ELF-1 (cell line): ENCODE data around the gene TMED8.
A peak's percentile ranks its signal among the peaks of the same experiment; 100 is the strongest.

Experiments used
- DNase-seq: peaks from one replicate; pipeline ENCODE4 v3.0.0-alpha.2; 2016; ENCODE audit warnings: low read depth, low spot score

TMED8 gene

DNA sequence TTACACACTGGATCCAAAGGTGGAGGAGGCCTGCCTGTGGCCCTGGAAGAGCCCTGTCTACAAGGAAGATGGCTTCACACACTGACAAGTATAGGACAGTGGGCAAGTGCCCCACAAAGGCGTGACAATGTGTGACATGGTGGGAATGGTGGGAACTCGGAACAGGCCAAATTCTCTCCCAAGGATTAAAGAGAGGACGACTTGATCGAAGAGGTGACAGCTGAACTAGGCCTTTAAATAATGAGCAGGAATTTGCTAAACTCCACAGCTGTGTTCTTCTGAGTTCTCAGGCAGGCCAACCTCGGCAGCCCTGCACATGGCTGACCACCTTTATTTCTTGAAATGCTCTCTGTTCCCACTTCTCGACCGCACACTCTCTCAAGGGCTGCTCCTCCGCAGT is 80.0 kb downstream of the TMED8 start:
- no peak for DNase-seq

DNA sequence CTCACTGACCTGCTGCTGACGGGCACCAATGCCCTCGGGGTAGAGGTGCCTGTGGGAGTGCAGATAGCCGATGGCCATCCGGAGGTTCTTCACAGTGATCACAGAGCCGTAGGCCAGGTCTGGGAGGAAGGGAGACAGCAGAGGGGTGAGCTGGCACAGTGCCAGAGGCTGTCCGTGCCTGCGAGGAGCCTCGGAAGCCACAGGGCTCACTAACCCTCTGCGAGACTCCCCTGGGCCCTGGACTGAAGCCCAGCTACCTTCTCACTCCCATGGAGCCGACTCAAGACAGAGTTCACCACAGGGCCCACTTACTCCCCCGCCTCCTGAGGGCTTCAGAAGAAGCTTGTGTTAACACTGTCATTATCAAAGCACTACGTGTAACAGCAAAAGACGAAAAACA is 80.7 kb downstream of the TMED8 start:
- no peak for DNase-seq

DNA sequence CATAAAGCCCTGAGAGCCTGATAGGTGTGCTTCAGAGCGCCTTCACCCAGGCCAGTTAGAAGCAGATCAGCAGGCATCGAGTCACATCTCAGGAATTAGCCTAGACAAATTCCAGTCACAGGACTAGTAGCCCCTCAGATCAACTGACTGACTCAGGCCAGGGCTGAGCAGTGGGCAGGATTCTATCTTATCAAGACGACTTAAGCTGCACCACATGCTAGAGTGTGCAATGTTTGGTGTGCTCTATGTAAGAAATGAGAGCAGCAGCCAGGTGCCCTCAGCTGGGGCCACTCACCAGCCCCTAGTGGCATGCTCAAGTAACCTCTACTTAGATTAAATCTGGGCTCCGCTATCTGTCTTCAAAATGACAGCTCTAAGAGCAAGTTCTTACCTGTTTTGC is 86.2 kb downstream of the TMED8 start:
- peak; percentile 58 for DNase-seq

GRCh38 chr14:77286576-77286975 is 90.3 kb downstream of the TMED8 start:
- DNase-seq: no peak
